ENCODE data around the gene SLC1A4. TPM values are rescaled to one million over a fixed set of nuclear protein-coding genes. Genes with fewer than 3 reads are reported as not detected.

SLC1A4 gene
- polyA plus RNA-seq, 1 of the 3 experiments (the other 2 are of a cell fraction): 4.4 TPM

DNA sequence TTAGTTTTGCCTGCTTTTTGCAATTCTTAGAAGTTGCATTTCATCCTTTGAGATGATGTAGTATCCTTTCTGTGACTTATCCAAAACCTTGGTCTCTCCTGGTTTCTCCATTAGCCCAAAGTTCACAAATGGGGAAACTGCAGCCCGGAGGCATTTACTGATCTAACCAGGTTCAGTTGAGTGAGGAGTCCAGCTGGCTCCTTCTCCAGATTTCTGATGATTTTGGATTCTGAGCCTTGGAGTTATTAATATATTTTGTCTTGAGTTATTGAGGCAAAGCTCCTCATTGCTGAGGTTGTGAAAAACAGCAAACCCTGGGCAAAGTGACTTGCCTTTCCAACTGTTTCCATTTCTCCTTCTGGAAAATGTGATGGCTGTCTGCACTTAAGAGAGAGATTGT is 1.7 kb downstream of the SLC1A4 start:
- 100% methylated on average over 1 of the region's 1 CpG for WGBS (ENCODE audit: low lambda C conversion rate)
- POLR2A ChIA-PET: interaction anchor here (0.7 kb wide), 1 partner anchor 28 kb away, joined by 3 read pairs; no protein-coding TSS in a partner anchor

GRCh38 chr2:64992218-64992617 is 3.0 kb downstream of the SLC1A4 start:
- TF ChIP-seq POLR2AphosphoS5 (IDR thresholded peaks at IDR 0.05; ENCODE audit: low read depth, low read length) (no peak), GATA2 (CRISPR knock-in tag; IDR thresholded peaks at IDR 0.05) (no peak), TEAD4 (IDR thresholded peaks at IDR 0.05; ENCODE audit: borderline replicate concordance, insufficient read depth) (no peak), FOXM1 (IDR thresholded peaks at IDR 0.05; ENCODE audit: low read depth) (no peak), SMC3 (IDR thresholded peaks at IDR 0.05; ENCODE audit: low read depth, low read length) (no peak), RFX5 (IDR thresholded peaks at IDR 0.05; ENCODE audit: low read length) (no peak), CHD2 (IDR thresholded peaks at IDR 0.05; ENCODE audit: low read length, partially characterized antibody) (no peak), USF2 (IDR thresholded peaks at IDR 0.05; ENCODE audit: borderline replicate concordance, low read depth, low read length) (no peak), NFIC (IDR thresholded peaks at IDR 0.05; ENCODE audit: borderline replicate concordance) (no peak), FOXJ3 (CRISPR knock-in tag; IDR thresholded peaks at IDR 0.05) (no peak)

More for the DNA sequence above, 1.7 kb downstream of the SLC1A4 start:
- peak overlapping the region; percentile 95 for H3K4me2 ChIP-seq
- no peak overlapping the region for H2AFZ ChIP-seq (ENCODE audit: low read depth)
- TF ChIP-seq RXRA (IDR thresholded peaks at IDR 0.05; ENCODE audit: borderline replicate concordance, low read depth) (no peak), USF2 (IDR thresholded peaks at IDR 0.05; ENCODE audit: borderline replicate concordance, low read depth, low read length) (no peak), RCOR1 (IDR thresholded peaks at IDR 0.05; ENCODE audit: low read length) (no peak), POLR2AphosphoS5 (IDR thresholded peaks at IDR 0.05; ENCODE audit: low read depth, low read length) (no peak), FOXM1 (IDR thresholded peaks at IDR 0.05; ENCODE audit: low read depth) (no peak), USF1 (IDR thresholded peaks at IDR 0.05; ENCODE audit: borderline replicate concordance, low read depth) (no peak), ELF1 (IDR thresholded peaks at IDR 0.05) (no peak), IRF3 (IDR thresholded peaks at IDR 0.05; ENCODE audit: low read depth, low read length) (no peak), GATA2 (CRISPR knock-in tag; IDR thresholded peaks at IDR 0.05) (no peak)
- H3K27ac ChIP-seq (ENCODE audit: low read depth in 2 of 2, low read length in 1 of 2): no peak overlapping the region
- peaks cover 12% of the 10 kb centered on the region for H3F3A ChIP-seq (replicated peaks; ENCODE audit: insufficient read depth)
- H3K9ac ChIP-seq: no peak overlapping the region
- DNase-seq: no peak
- H3K9me2 ChIP-seq: no peaks in the 10 kb centered on the region
- no peaks in the 10 kb centered on the region for H3K36me3 ChIP-seq (replicated peaks in 1 of 2; ENCODE audit: control insufficient read depth in 1 of 2, insufficient read depth in 2 of 2, low read length in 1 of 2)
- no peaks in the 10 kb centered on the region for H3K79me2 ChIP-seq (ENCODE audit: insufficient read depth)
- peaks cover 4 to 15% of the 10 kb centered on the region in 2 experiments; a peak in 2 of 4 replicates for H3K4me1 ChIP-seq (ENCODE audit: control insufficient read depth in 1 of 2, insufficient read depth in 2 of 2, low read depth in 1 of 2, low read length in 1 of 2)
- H3K9me3 ChIP-seq: no peaks in the 10 kb centered on the region
- peak overlapping the region in 1 of 2 experiments; percentile 22; a peak in 2 of 4 replicates for H3K4me3 ChIP-seq (ENCODE audit: low read depth in 2 of 2, low read length in 1 of 2)
- peaks cover 6% of the 10 kb centered on the region; the same call in 1 of the 2 replicates for H4K20me1 ChIP-seq (ENCODE audit: insufficient read depth)
- no peaks in the 10 kb centered on the region for H3K27me3 ChIP-seq (ENCODE audit: insufficient read depth)
- CTCF ChIA-PET: interaction anchor here (0.9 to 3.0 kb wide), 7 partner anchors 18 to 196 kb away, joined by 3 to 14 read pairs (median 4); no protein-coding TSS in a partner anchor

More at GRCh38 chr2:64992218-64992617, 3.0 kb downstream of the SLC1A4 start:
- POLR2A ChIA-PET: interaction anchor here (0.6 kb wide), 1 partner anchor 44 kb away, joined by 4 read pairs; no protein-coding TSS in a partner anchor
- H3F3A ChIP-seq (replicated peaks; ENCODE audit: insufficient read depth): peaks cover 14% of the 10 kb centered on the region
- no peak overlapping the region for H3K27ac ChIP-seq (ENCODE audit: low read depth in 2 of 2, low read length in 1 of 2)
- peaks cover 6% of the 10 kb centered on the region; the same call in 1 of the 2 replicates for H4K20me1 ChIP-seq (ENCODE audit: insufficient read depth)
- H2AFZ ChIP-seq (ENCODE audit: low read depth): no peak overlapping the region
- H3K4me3 ChIP-seq (ENCODE audit: low read depth in 2 of 2, low read length in 1 of 2): no peak overlapping the region
- H3K9ac ChIP-seq: no peak overlapping the region
- no peaks in the 10 kb centered on the region for H3K9me2 ChIP-seq
- no peaks in the 10 kb centered on the region for H3K9me3 ChIP-seq
- CTCF ChIA-PET: interaction anchor here (1.1 to 3.0 kb wide), 4 partner anchors 20 to 74 kb away, joined by 3 to 14 read pairs (median 5); no protein-coding TSS in a partner anchor
- 95% methylated on average over 5 of the region's 5 CpGs for WGBS (ENCODE audit: low lambda C conversion rate)
- H3K4me2 ChIP-seq: no peak overlapping the region
- H3K27me3 ChIP-seq (ENCODE audit: insufficient read depth): no peaks in the 10 kb centered on the region
- DNase-seq: no peak
- peaks cover 4 to 20% of the 10 kb centered on the region in 2 experiments; a peak in 2 of 4 replicates for H3K4me1 ChIP-seq (ENCODE audit: control insufficient read depth in 1 of 2, insufficient read depth in 2 of 2, low read depth in 1 of 2, low read length in 1 of 2)
- H3K36me3 ChIP-seq (replicated peaks in 1 of 2; ENCODE audit: control insufficient read depth in 1 of 2, insufficient read depth in 2 of 2, low read length in 1 of 2): no peaks in the 10 kb centered on the region
- H3K79me2 ChIP-seq (ENCODE audit: insufficient read depth): no peaks in the 10 kb centered on the region

Measured in SK-N-SH (cell line).